Measurements from ENCODE around the gene CLSTN2.

GRCh38 chr3:140078343-140078742 lies 143.4 kb downstream of the CLSTN2 start:
- TF ChIP-seq CTCF (IDR thresholded peaks at IDR 0.05): no peak
- TF ChIP-seq POLR2A (IDR thresholded peaks at IDR 0.05): no peak
